ENCODE results near the gene PIWIL1. TPM values are rescaled to one million over a fixed set of nuclear protein-coding genes. Genes with fewer than 3 reads are reported as not detected.

Gene PIWIL1
- total and polyA plus RNA-seq, 2 donors (not counting 3 experiments of a cell fraction or from before 2014, with no cell fraction given), result not detected

DNA sequence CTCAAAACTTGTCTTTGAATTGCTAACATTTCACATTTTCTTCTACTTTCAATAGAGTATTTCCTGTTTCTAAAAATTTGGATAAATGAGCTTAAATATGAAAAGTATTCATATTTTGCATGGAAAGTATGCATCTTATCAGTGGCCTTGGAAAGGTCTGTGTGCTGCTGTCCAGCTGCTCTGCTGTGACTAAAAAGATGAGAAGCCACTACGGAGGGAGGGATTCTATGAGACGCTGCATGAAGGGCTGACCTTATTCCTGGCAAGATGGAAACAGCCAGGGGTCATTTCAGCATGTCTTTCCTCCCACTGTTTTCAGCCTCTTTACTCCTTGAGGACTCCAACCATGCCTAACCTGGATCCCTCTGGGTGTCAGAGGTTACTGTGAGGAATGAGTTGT lies 13.0 kb downstream of the PIWIL1 start:
- no peak for FAIRE-seq
- H2AFZ ChIP-seq (ENCODE audit: low read depth, low read length), result no peak overlapping the region

DNA sequence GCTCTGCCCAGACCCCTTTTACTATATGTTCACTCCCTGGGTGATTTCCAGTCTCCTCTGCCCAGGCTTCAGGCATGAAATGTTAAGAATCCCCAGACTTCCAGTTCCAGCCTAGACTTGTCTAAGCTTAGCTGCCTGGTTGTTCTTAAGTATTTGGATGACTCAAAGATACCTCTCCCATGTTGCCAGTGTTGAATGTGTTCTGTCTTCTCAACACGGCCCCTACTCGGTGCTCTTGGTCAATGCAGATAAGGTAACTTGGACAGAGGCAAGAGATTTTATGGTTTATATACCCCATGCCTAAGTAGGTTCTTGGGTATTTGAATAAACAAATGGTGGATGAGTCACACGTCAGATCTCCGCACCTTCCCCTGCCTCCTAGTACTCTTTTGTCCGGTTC lies 13.6 kb downstream of the PIWIL1 start:
- dilution Hi-C loops (cut with MboI; ENCODE audit: extremely low pct_ligation_motif_present, low sequenced_read_pairs), result no loop called here
- CTCF ChIA-PET, result no interaction called here
- no peak for FAIRE-seq

More for the DNA sequence above, 13.0 kb downstream of the PIWIL1 start:
- Histone ChIP-seq H3K79me2 (ENCODE audit: control insufficient read depth, insufficient read depth, low read length) (no peaks in the 10 kb centered on the region), H3K4me2 (ENCODE audit: insufficient read depth, low read length) (no peak overlapping the region), H3K27me3 (ENCODE audit: control insufficient read depth in 2 of 2, insufficient read depth in 2 of 2, low read length in 2 of 2) (no peaks in the 10 kb centered on the region), H3K4me1 (ENCODE audit: control insufficient read depth, extremely low read depth, insufficient read depth, low read length) (no peaks in the 10 kb centered on the region), H3K9me3 (replicated peaks; ENCODE audit: control insufficient read depth, insufficient read depth, low read length) (peaks cover 2% of the 10 kb centered on the region), H3K9me1 (replicated peaks; ENCODE audit: control insufficient read depth, extremely low read depth, insufficient read depth, low read length) (no peaks in the 10 kb centered on the region), H3K4me3 (replicated peaks in 1 of 3; ENCODE audit: insufficient read depth in 1 of 3, low read depth in 1 of 3, low read length in 3 of 3) (no peak overlapping the region), H3K36me3 (ENCODE audit: control insufficient read depth in 2 of 2, extremely low read depth in 1 of 2, insufficient read depth in 2 of 2, low read length in 2 of 2) (no peaks in the 10 kb centered on the region), H4K20me1 (replicated peaks; ENCODE audit: control insufficient read depth, extremely low read depth, insufficient read depth, low read length) (no peaks in the 10 kb centered on the region), H3K9ac (replicated peaks; ENCODE audit: extremely low read depth, insufficient read depth, low read length) (no peak overlapping the region), H3K27ac (ENCODE audit: insufficient read depth, low read depth, low read length) (no peak overlapping the region)
- dilution Hi-C loops (cut with MboI; ENCODE audit: extremely low pct_ligation_motif_present, low sequenced_read_pairs), result no loop called here
- no TSS peak for BruUV-seq (replicated peaks)
- intact Hi-C loops (cut with micrococcal nuclease), result no loop called here
- no peak for DNase-seq (ENCODE audit: low read depth, low spot score)
- CTCF ChIA-PET, result no interaction called here
- TF ChIP-seq, protein P1, sequence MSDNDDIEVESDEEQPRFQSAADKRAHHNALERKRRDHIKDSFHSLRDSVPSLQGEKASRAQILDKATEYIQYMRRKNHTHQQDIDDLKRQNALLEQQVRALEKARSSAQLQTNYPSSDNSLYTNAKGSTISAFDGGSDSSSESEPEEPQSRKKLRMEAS (IDR thresholded peaks at IDR 0.05; ENCODE audit: insufficient read depth, insufficient read length), result no peak
- no peak for TF ChIP-seq JUN (IDR thresholded peaks at IDR 0.05; ENCODE audit: borderline replicate concordance, insufficient read depth, insufficient read length, low read depth)
- POLR2A ChIA-PET, result no interaction called here

More for the DNA sequence above, 13.6 kb downstream of the PIWIL1 start:
- no TSS peak for BruUV-seq (replicated peaks)
- no peaks in the 10 kb centered on the region for H3K36me3 ChIP-seq (ENCODE audit: control insufficient read depth in 2 of 2, extremely low read depth in 1 of 2, insufficient read depth in 2 of 2, low read length in 2 of 2)
- H3K9ac ChIP-seq (replicated peaks; ENCODE audit: extremely low read depth, insufficient read depth, low read length), result no peak overlapping the region
- no peaks in the 10 kb centered on the region for H3K4me1 ChIP-seq (ENCODE audit: control insufficient read depth, extremely low read depth, insufficient read depth, low read length)
- no peaks in the 10 kb centered on the region for H3K27me3 ChIP-seq (ENCODE audit: control insufficient read depth in 2 of 2, insufficient read depth in 2 of 2, low read length in 2 of 2)
- no peak overlapping the region for H3K4me3 ChIP-seq (replicated peaks in 1 of 3; ENCODE audit: insufficient read depth in 1 of 3, low read depth in 1 of 3, low read length in 3 of 3)
- no peaks in the 10 kb centered on the region for H3K9me1 ChIP-seq (replicated peaks; ENCODE audit: control insufficient read depth, extremely low read depth, insufficient read depth, low read length)
- H3K4me2 ChIP-seq (ENCODE audit: insufficient read depth, low read length), result no peak overlapping the region
- no peak for DNase-seq (ENCODE audit: low read depth, low spot score)
- H3K9me3 ChIP-seq (replicated peaks; ENCODE audit: control insufficient read depth, insufficient read depth, low read length), result peaks cover 2% of the 10 kb centered on the region
- no peak overlapping the region for H2AFZ ChIP-seq (ENCODE audit: low read depth, low read length)
- H3K79me2 ChIP-seq (ENCODE audit: control insufficient read depth, insufficient read depth, low read length), result no peaks in the 10 kb centered on the region
- POLR2A ChIA-PET, result no interaction called here
- no peak for TF ChIP-seq GATA2 (IDR thresholded peaks at IDR 0.05; ENCODE audit: insufficient read depth, insufficient read length, low read depth, low read length)
- TF ChIP-seq, protein P2, sequence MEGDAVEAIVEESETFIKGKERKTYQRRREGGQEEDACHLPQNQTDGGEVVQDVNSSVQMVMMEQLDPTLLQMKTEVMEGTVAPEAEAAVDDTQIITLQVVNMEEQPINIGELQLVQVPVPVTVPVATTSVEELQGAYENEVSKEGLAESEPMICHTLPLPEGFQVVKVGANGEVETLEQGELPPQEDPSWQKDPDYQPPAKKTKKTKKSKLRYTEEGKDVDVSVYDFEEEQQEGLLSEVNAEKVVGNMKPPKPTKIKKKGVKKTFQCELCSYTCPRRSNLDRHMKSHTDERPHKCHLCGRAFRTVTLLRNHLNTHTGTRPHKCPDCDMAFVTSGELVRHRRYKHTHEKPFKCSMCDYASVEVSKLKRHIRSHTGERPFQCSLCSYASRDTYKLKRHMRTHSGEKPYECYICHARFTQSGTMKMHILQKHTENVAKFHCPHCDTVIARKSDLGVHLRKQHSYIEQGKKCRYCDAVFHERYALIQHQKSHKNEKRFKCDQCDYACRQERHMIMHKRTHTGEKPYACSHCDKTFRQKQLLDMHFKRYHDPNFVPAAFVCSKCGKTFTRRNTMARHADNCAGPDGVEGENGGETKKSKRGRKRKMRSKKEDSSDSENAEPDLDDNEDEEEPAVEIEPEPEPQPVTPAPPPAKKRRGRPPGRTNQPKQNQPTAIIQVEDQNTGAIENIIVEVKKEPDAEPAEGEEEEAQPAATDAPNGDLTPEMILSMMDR (IDR thresholded peaks at IDR 0.05; ENCODE audit: extremely low read depth in 1 of 2, insufficient read depth in 1 of 2, low read depth in 1 of 2, low read length in 2 of 2), result no peak
- H3K27ac ChIP-seq (ENCODE audit: insufficient read depth, low read depth, low read length), result no peak overlapping the region
- no peaks in the 10 kb centered on the region for H4K20me1 ChIP-seq (replicated peaks; ENCODE audit: control insufficient read depth, extremely low read depth, insufficient read depth, low read length)
- intact Hi-C loops (cut with micrococcal nuclease), result no loop called here

Measured in endothelial cell of umbilical vein (primary cell).